ENCODE measurements around the gene EIF2AK3. TPM values are rescaled to one million over a fixed set of nuclear protein-coding genes. Genes with fewer than 3 reads are reported as not detected.

The EIF2AK3 gene
- polyA plus RNA-seq, 1 experiment: 16.3 TPM

GRCh38 chr2:88580088-88580487 is 47.2 kb downstream of the EIF2AK3 start:
- no peak overlapping the region for H3K4me3 ChIP-seq (ENCODE audit: low read depth, low read length)
- POLR2A ChIA-PET: no interaction called here
- no peaks in the 10 kb centered on the region for H3K9me3 ChIP-seq (ENCODE audit: control insufficient read depth, insufficient read depth, low read length)
- H3K27ac ChIP-seq (ENCODE audit: low read depth, low read length): no peak overlapping the region
- H3K27me3 ChIP-seq (ENCODE audit: control insufficient read depth, insufficient read depth, low read length): no peaks in the 10 kb centered on the region
- TF ChIP-seq CTCF (IDR thresholded peaks at IDR 0.05; ENCODE audit: low read depth, low read length): no peak
- DNase-seq (ENCODE audit: low read depth, low spot score): no peak
- CTCF ChIA-PET: interaction anchor here (1.0 to 3.6 kb wide), 4 partner anchors 11 to 91 kb away, joined by 3 to 21 read pairs (median 6); no protein-coding TSS in a partner anchor

GRCh38 chr2:88575630-88576029 is 51.6 kb downstream of the EIF2AK3 start:
- no peak for DNase-seq (ENCODE audit: low read depth, low spot score)
- Histone ChIP-seq H3K27ac (ENCODE audit: low read depth, low read length) (no peak overlapping the region), H3K9me3 (ENCODE audit: control insufficient read depth, insufficient read depth, low read length) (no peaks in the 10 kb centered on the region), H3K4me3 (ENCODE audit: low read depth, low read length) (no peak overlapping the region), H3K27me3 (ENCODE audit: control insufficient read depth, insufficient read depth, low read length) (no peaks in the 10 kb centered on the region)
- ChIA-PET POLR2A (no interaction called here), CTCF (interaction anchor here (0.9 to 5.5 kb wide), 3 partner anchors 15 to 96 kb away, joined by 4 to 28 read pairs (median 12); no protein-coding TSS in a partner anchor)
- no peak for TF ChIP-seq CTCF (IDR thresholded peaks at IDR 0.05; ENCODE audit: low read depth, low read length)

GRCh38 chr2:88575051-88575450 is 52.2 kb downstream of the EIF2AK3 start:
- H3K9me3 ChIP-seq (ENCODE audit: control insufficient read depth, insufficient read depth, low read length): no peaks in the 10 kb centered on the region
- CTCF ChIA-PET: interaction anchor here (0.9 to 5.5 kb wide), 3 partner anchors 15 to 97 kb away, joined by 4 to 28 read pairs (median 12); no protein-coding TSS in a partner anchor
- no peak overlapping the region for H3K4me3 ChIP-seq (ENCODE audit: low read depth, low read length)
- no peak for DNase-seq (ENCODE audit: low read depth, low spot score)
- POLR2A ChIA-PET: no interaction called here
- no peak for TF ChIP-seq CTCF (IDR thresholded peaks at IDR 0.05; ENCODE audit: low read depth, low read length)
- H3K27me3 ChIP-seq (ENCODE audit: control insufficient read depth, insufficient read depth, low read length): no peaks in the 10 kb centered on the region
- no peak overlapping the region for H3K27ac ChIP-seq (ENCODE audit: low read depth, low read length)

- H3K27me3 ChIP-seq (ENCODE audit: control insufficient read depth, insufficient read depth, low read length): no peaks in the 10 kb centered on the region
- no peak overlapping the region for H3K27ac ChIP-seq (ENCODE audit: low read depth, low read length)
- no peak overlapping the region for H3K4me3 ChIP-seq (ENCODE audit: low read depth, low read length)
- H3K9me3 ChIP-seq (ENCODE audit: control insufficient read depth, insufficient read depth, low read length): no peaks in the 10 kb centered on the region
- CTCF ChIA-PET: interaction anchor here (0.9 to 5.5 kb wide), 3 partner anchors 16 to 98 kb away, joined by 3 to 28 read pairs (median 3); no protein-coding TSS in a partner anchor
- DNase-seq (ENCODE audit: low read depth, low spot score): no peak
- no peak for TF ChIP-seq CTCF (IDR thresholded peaks at IDR 0.05; ENCODE audit: low read depth, low read length)
- POLR2A ChIA-PET: interaction anchor here (0.6 kb wide), 1 partner anchor 550 kb away, joined by 6 read pairs; no protein-coding TSS in a partner anchor
Observed at GRCh38 chr2:88574445-88574844, 52.8 kb downstream of the EIF2AK3 start.

- Histone ChIP-seq H3K9me3 (ENCODE audit: control insufficient read depth, insufficient read depth, low read length) (no peaks in the 10 kb centered on the region), H3K27me3 (ENCODE audit: control insufficient read depth, insufficient read depth, low read length) (no peaks in the 10 kb centered on the region), H3K4me3 (ENCODE audit: low read depth, low read length) (no peak overlapping the region), H3K27ac (ENCODE audit: low read depth, low read length) (no peak overlapping the region)
- POLR2A ChIA-PET: no interaction called here
- CTCF ChIA-PET: interaction anchor here (0.9 to 1.0 kb wide), 2 partner anchors 101 kb away, joined by 3 to 4 read pairs; no protein-coding TSS in a partner anchor
- TF ChIP-seq CTCF (IDR thresholded peaks at IDR 0.05; ENCODE audit: low read depth, low read length): no peak
- no peak for DNase-seq (ENCODE audit: low read depth, low spot score)
Observed at GRCh38 chr2:88568179-88568578, 59.1 kb downstream of the EIF2AK3 start.
